GF-D8 (cell line): ENCODE measurements around the gene MARCHF6.
"Not testable (repeated sequence)": the region's sequence is repeated elsewhere in the genome, so short reads cannot be mapped to it uniquely, and the experiment has no call there.

ENCODE experiments used
- DNase-seq: peaks from one replicate; lab custom pipeline; 2025; lab: John Stamatoyannopoulos, UW

Gene MARCHF6

GRCh38 chr5:10324518-10325370 is 28.8 kb upstream of the MARCHF6 start:
- no peak for DNase-seq

GRCh38 chr5:10328323-10328722 is 25.2 kb upstream of the MARCHF6 start:
- DNase-seq: no peak

- DNase-seq: no peak
Observed at GRCh38 chr5:10329446-10329819, 24.1 kb upstream of the MARCHF6 start.

GRCh38 chr5:10329820-10330481 is 23.5 kb upstream of the MARCHF6 start:
- DNase-seq: no peak

GRCh38 chr5:10330511-10331230 is 22.8 kb upstream of the MARCHF6 start:
- DNase-seq: no peak

- no peak for DNase-seq
Observed at GRCh38 chr5:10331341-10331796, 22.1 kb upstream of the MARCHF6 start.

- DNase-seq: no peak
Observed at GRCh38 chr5:10332301-10332700, 21.2 kb upstream of the MARCHF6 start.

GRCh38 chr5:10333154-10334006 is 20.1 kb upstream of the MARCHF6 start:
- DNase-seq: no peak

GRCh38 chr5:10334831-10335230 is 18.7 kb upstream of the MARCHF6 start:
- no peak for DNase-seq

- DNase-seq: no peak
Observed at GRCh38 chr5:10335711-10336470, 17.6 kb upstream of the MARCHF6 start.

GRCh38 chr5:10337107-10337506 is 16.4 kb upstream of the MARCHF6 start:
- DNase-seq: no peak

GRCh38 chr5:10337986-10338385 is 15.5 kb upstream of the MARCHF6 start:
- DNase-seq: no peak

- no peak for DNase-seq
Observed at GRCh38 chr5:10338686-10339057, 14.8 kb upstream of the MARCHF6 start.

- no peak for DNase-seq
Observed at GRCh38 chr5:10339058-10339811, 14.3 kb upstream of the MARCHF6 start.

GRCh38 chr5:10339958-10340357 is 13.5 kb upstream of the MARCHF6 start:
- no peak for DNase-seq

GRCh38 chr5:10343486-10343885 is 10.0 kb upstream of the MARCHF6 start:
- no peak for DNase-seq

- not testable (repeated sequence) for DNase-seq
Observed at GRCh38 chr5:10344461-10345106, 8.9 kb upstream of the MARCHF6 start.

GRCh38 chr5:10348258-10348657 is 5.2 kb upstream of the MARCHF6 start:
- no peak for DNase-seq

GRCh38 chr5:10351199-10351905 is 2.1 kb upstream of the MARCHF6 start:
- DNase-seq: no peak
